ENCODE measurements around the gene ARHGAP44.

The ARHGAP44 gene

GRCh38 chr17:12789481-12790248 lies at the start of gene ARHGAP44:
Gene ARHGAP44 (plus strand): TSS chr17:12789498. CDS start chr17:12789839, 341 bp downstream.
- Histone ChIP-seq H3K27ac (peak within 1 kb of the TSS; percentile 40), H3K4me1 (peaks cover 15% of the 10 kb centered on the region), H3K27me3 (peaks cover 12% of the 10 kb centered on the region; the same call in 1 of the 2 replicates), H3K4me2 (peak within 1 kb of the TSS; percentile 96), H3K9me3 (no peaks in the 10 kb centered on the region), H3K9ac (peak within 1 kb of the TSS; percentile 77), H3K4me3 (peak within 1 kb of the TSS; percentile 91), H3K36me3 (no peaks in the 10 kb centered on the region), H4K20me1 (peaks cover 17% of the 10 kb centered on the region)
- no peak for TF ChIP-seq Cebpa-rat (IDR thresholded peaks at IDR 0.05)

GRCh38 chr17:12739500-12739899 lies 49.8 kb upstream of the ARHGAP44 start:
- Histone ChIP-seq H3K4me2 (no peak overlapping the region), H3K9me3 (no peaks in the 10 kb centered on the region), H4K20me1 (no peaks in the 10 kb centered on the region), H3K36me3 (no peaks in the 10 kb centered on the region), H3K27me3 (no peaks in the 10 kb centered on the region), H3K4me1 (no peaks in the 10 kb centered on the region), H3K9ac (no peak overlapping the region), H3K4me3 (no peak overlapping the region), H3K27ac (no peak overlapping the region)
- no peak for TF ChIP-seq Cebpa-rat (IDR thresholded peaks at IDR 0.05)

- Histone ChIP-seq H3K27ac (no peak overlapping the region), H3K4me2 (no peak overlapping the region), H3K9ac (no peak overlapping the region), H4K20me1 (no peaks in the 10 kb centered on the region), H3K4me3 (no peak overlapping the region), H3K27me3 (no peaks in the 10 kb centered on the region), H3K9me3 (no peaks in the 10 kb centered on the region), H3K36me3 (no peaks in the 10 kb centered on the region), H3K4me1 (no peaks in the 10 kb centered on the region)
- no peak for TF ChIP-seq Cebpa-rat (IDR thresholded peaks at IDR 0.05)
Observed at GRCh38 chr17:12743046-12743445, 46.3 kb upstream of the ARHGAP44 start.

- no peak for TF ChIP-seq Cebpa-rat (IDR thresholded peaks at IDR 0.05)
- Histone ChIP-seq H3K36me3 (no peaks in the 10 kb centered on the region), H3K9ac (no peak overlapping the region), H3K27ac (no peak overlapping the region), H3K9me3 (no peaks in the 10 kb centered on the region), H3K4me3 (no peak overlapping the region), H3K4me1 (no peaks in the 10 kb centered on the region), H3K27me3 (no peaks in the 10 kb centered on the region), H3K4me2 (no peak overlapping the region), H4K20me1 (no peaks in the 10 kb centered on the region)
Observed at GRCh38 chr17:12744298-12744697, 45.0 kb upstream of the ARHGAP44 start.

- Histone ChIP-seq H3K4me2 (no peak overlapping the region), H3K27ac (no peak overlapping the region), H3K4me1 (no peaks in the 10 kb centered on the region), H3K4me3 (no peak overlapping the region), H3K27me3 (no peaks in the 10 kb centered on the region), H3K9ac (no peak overlapping the region), H3K9me3 (no peaks in the 10 kb centered on the region), H4K20me1 (no peaks in the 10 kb centered on the region), H3K36me3 (no peaks in the 10 kb centered on the region)
- TF ChIP-seq Cebpa-rat (IDR thresholded peaks at IDR 0.05) = no peak
Observed at GRCh38 chr17:12744786-12745185, 44.5 kb upstream of the ARHGAP44 start.

- no peak overlapping the region for H3K4me3 ChIP-seq
- H4K20me1 ChIP-seq = no peaks in the 10 kb centered on the region
- H3K27me3 ChIP-seq = no peaks in the 10 kb centered on the region
- H3K9ac ChIP-seq = no peak overlapping the region
- H3K4me1 ChIP-seq = no peaks in the 10 kb centered on the region
- no peak overlapping the region for H3K4me2 ChIP-seq
- H3K36me3 ChIP-seq = no peaks in the 10 kb centered on the region
- TF ChIP-seq Cebpa-rat (IDR thresholded peaks at IDR 0.05) = no peak
- H3K27ac ChIP-seq = no peak overlapping the region
- H3K9me3 ChIP-seq = no peaks in the 10 kb centered on the region
Observed at GRCh38 chr17:12745486-12745885, 43.8 kb upstream of the ARHGAP44 start.

- no peak overlapping the region for H3K4me3 ChIP-seq
- H3K4me1 ChIP-seq = no peaks in the 10 kb centered on the region
- H3K36me3 ChIP-seq = no peaks in the 10 kb centered on the region
- no peak overlapping the region for H3K4me2 ChIP-seq
- no peaks in the 10 kb centered on the region for H4K20me1 ChIP-seq
- TF ChIP-seq Cebpa-rat (IDR thresholded peaks at IDR 0.05) = no peak
- no peak overlapping the region for H3K27ac ChIP-seq
- no peaks in the 10 kb centered on the region for H3K27me3 ChIP-seq
- no peak overlapping the region for H3K9ac ChIP-seq
- H3K9me3 ChIP-seq = no peaks in the 10 kb centered on the region
Observed at GRCh38 chr17:12756786-12757185, 32.5 kb upstream of the ARHGAP44 start.

- no peak for TF ChIP-seq Cebpa-rat (IDR thresholded peaks at IDR 0.05)
- no peaks in the 10 kb centered on the region for H3K36me3 ChIP-seq
- no peaks in the 10 kb centered on the region for H3K4me1 ChIP-seq
Observed at GRCh38 chr17:12759090-12759489, 30.2 kb upstream of the ARHGAP44 start.

GRCh38 chr17:12765548-12765947 lies 23.8 kb upstream of the ARHGAP44 start:
- H3K27me3 ChIP-seq = no peaks in the 10 kb centered on the region
- no peaks in the 10 kb centered on the region for H3K4me1 ChIP-seq
- no peak for TF ChIP-seq Cebpa-rat (IDR thresholded peaks at IDR 0.05)
- no peaks in the 10 kb centered on the region for H4K20me1 ChIP-seq
- no peaks in the 10 kb centered on the region for H3K36me3 ChIP-seq
- H3K9ac ChIP-seq = no peak overlapping the region
- H3K27ac ChIP-seq = no peak overlapping the region
- no peaks in the 10 kb centered on the region for H3K9me3 ChIP-seq
- H3K4me3 ChIP-seq = no peak overlapping the region
- H3K4me2 ChIP-seq = no peak overlapping the region

More at GRCh38 chr17:12759090-12759489, 30.2 kb upstream of the ARHGAP44 start:
- Histone ChIP-seq H4K20me1 (no peaks in the 10 kb centered on the region), H3K27ac (no peak overlapping the region), H3K9me3 (no peaks in the 10 kb centered on the region), H3K9ac (no peak overlapping the region), H3K4me3 (no peak overlapping the region), H3K27me3 (no peaks in the 10 kb centered on the region), H3K4me2 (no peak overlapping the region)

- H4K20me1 ChIP-seq = no peaks in the 10 kb centered on the region
- no peak overlapping the region for H3K4me2 ChIP-seq
- no peaks in the 10 kb centered on the region for H3K4me1 ChIP-seq
- no peaks in the 10 kb centered on the region for H3K9me3 ChIP-seq
- H3K4me3 ChIP-seq = no peak overlapping the region
- H3K9ac ChIP-seq = no peak overlapping the region
- no peak overlapping the region for H3K27ac ChIP-seq
- H3K27me3 ChIP-seq = no peaks in the 10 kb centered on the region
- no peak for TF ChIP-seq Cebpa-rat (IDR thresholded peaks at IDR 0.05)
- H3K36me3 ChIP-seq = no peaks in the 10 kb centered on the region
Observed at GRCh38 chr17:12768255-12768654, 21.0 kb upstream of the ARHGAP44 start.
